ENCODE measurements around the gene FAM180B. TPM values are rescaled to one million over a fixed set of nuclear protein-coding genes. Genes with fewer than 3 reads are reported as not detected.
A peak's percentile ranks its signal among the peaks of the same experiment; 100 is the strongest.
"Not testable (repeated sequence)": the region's sequence is repeated elsewhere in the genome, so short reads cannot be mapped to it uniquely, and the experiment has no call there.

Gene FAM180B
- total RNA-seq, 1 donor from 2014 or later, result not detected

DNA sequence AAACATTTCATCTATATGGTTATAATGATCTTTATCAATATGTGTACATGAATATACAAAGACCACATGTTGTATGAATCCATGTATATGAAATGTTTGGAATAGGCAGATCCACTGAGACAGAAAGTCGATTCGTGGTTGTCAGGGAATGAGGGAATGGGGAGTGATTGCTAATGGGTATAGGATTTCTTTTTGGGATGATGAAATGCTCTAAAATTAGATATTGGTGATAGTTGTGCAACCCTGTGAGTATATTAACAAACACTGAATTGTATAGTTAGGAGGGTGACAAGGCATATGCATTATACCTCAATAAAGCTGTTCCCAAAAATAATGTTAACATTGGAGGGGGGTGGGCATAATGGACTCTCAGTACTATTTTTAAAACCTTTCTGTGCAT is 26.1 kb upstream of the FAM180B start:
- DNase-seq (ENCODE audit: low read depth), result no peak
- TF ChIP-seq, protein P1, sequence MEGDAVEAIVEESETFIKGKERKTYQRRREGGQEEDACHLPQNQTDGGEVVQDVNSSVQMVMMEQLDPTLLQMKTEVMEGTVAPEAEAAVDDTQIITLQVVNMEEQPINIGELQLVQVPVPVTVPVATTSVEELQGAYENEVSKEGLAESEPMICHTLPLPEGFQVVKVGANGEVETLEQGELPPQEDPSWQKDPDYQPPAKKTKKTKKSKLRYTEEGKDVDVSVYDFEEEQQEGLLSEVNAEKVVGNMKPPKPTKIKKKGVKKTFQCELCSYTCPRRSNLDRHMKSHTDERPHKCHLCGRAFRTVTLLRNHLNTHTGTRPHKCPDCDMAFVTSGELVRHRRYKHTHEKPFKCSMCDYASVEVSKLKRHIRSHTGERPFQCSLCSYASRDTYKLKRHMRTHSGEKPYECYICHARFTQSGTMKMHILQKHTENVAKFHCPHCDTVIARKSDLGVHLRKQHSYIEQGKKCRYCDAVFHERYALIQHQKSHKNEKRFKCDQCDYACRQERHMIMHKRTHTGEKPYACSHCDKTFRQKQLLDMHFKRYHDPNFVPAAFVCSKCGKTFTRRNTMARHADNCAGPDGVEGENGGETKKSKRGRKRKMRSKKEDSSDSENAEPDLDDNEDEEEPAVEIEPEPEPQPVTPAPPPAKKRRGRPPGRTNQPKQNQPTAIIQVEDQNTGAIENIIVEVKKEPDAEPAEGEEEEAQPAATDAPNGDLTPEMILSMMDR (conservative IDR thresholded peaks at IDR 0.05; ENCODE audit: low read depth, low read length), result no peak
- no peak overlapping the region for H3K4me3 ChIP-seq (ENCODE audit: low read depth, low read length)

DNA sequence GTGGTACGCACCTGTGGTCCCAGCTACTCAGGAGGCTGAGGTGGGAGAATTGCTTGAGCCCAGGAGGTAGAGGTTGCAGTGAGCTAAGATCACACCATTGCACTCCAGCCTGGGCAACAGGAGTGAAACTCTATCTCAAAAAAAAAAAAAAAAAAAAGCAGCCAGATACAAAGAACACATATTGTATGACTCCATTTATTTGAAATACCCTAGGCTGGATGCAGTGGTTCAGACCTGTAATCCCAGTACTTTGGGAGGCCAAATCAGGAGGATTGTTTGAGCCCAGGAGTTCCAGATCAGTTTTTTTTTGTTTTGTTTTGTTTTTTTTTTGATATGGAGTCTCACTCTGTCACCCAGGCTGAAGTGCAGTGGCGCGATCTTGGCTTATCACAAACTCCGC is 24.1 kb upstream of the FAM180B start:
- not testable (repeated sequence) for DNase-seq (ENCODE audit: low read depth); H3K4me3 ChIP-seq (ENCODE audit: low read depth, low read length)

DNA sequence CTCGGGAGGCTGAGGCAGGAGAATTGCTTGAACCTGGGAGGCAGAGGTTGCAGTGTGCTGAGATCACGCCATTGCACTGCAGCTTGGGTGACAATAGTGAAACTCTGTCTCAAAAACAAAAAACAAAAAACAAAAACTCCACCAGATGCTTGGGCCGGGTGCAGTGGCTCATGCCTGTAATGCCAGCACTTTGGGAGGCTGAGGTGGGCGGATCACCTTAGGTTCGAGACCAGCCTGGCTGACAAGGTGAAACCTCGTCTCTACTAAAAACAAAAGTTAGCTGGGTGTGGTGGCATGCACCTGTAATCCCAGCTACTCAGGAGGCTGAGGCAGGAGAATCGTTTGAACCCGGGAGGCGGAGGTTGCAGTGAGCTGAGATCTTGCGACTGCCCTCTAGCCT is 22.1 kb upstream of the FAM180B start:
- H3K4me3 ChIP-seq (ENCODE audit: low read depth, low read length), result peak overlapping the region; percentile 97
- DNase-seq (ENCODE audit: low read depth), result not testable (repeated sequence)

DNA sequence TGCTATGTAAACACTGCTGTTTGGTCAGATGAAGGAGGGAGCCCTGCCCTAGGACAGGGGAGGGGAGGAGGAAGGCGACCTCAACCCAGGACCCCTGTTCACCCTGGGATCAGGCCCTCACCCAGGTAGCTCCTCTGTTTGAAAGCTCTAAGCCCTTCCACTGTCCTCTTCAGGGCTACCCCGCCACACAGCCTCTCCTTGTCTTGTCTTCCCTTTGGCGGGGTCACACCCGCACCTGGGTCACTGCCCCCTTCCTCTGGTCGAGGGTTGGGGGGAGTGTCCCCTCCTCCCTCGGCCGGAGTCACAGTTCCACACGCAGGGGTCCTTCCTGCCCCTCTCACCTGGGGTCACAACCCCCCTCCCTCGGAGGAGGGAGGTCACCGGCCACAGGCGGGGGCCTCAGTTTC is 21.5 kb upstream of the FAM180B start:
- H3K4me3 ChIP-seq (ENCODE audit: low read depth, low read length), result peak overlapping the region; percentile 97
- DNase-seq (ENCODE audit: low read depth), result no peak
- TF ChIP-seq, protein P1 (conservative IDR thresholded peaks at IDR 0.05; ENCODE audit: low read depth, low read length), result no peak

DNA sequence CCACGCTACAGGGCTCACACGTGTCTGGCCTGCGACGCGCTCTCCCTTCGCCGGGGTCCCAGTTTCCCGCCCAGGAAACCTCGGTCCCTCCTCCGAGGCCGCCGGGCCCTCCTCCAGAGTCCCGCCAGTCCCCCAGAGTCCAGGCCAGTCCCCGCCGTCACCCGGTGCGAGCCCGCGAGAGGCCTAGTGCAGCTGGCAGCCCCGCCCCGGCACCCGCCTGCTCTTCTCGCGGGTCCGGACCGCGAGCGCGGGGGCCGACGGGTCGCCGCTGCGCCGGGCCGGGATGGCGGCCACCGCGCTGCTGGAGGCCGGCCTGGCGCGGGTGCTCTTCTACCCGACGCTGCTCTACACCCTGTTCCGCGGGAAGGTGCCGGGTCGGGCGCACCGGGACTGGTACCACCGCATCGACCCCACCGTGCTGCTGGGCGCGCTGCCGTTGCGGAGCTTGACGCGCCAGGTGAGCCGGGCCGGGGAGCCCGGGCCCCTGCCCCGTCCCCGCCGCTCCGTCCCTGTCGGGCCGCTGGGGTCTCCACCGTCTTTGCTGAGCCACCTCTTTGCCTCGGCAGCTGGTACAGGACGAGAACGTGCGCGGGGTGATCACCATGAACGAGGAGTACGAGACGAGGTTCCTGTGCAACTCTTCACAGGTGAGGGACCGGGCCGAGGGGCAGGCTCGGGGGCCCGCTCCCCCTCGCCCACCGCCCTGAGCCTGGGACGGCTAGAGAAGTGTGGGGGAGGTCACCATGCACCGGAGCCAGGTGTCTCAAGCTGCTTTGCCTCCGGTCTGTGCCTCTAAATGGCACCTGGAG is 20.9 kb upstream of the FAM180B start, which contains the start of gene PTPMT1:
TSS of gene PTPMT1 (plus strand) at position 260 of the 809 bp plus-strand sequence. CDS start at position 284, 24 bp downstream.
- DNase-seq (ENCODE audit: low read depth), result no peak
- peak within 1 kb of the TSS; percentile 97 for H3K4me3 ChIP-seq (ENCODE audit: low read depth, low read length)
- TF ChIP-seq, protein P1 (conservative IDR thresholded peaks at IDR 0.05; ENCODE audit: low read depth, low read length), result no peak

DNA sequence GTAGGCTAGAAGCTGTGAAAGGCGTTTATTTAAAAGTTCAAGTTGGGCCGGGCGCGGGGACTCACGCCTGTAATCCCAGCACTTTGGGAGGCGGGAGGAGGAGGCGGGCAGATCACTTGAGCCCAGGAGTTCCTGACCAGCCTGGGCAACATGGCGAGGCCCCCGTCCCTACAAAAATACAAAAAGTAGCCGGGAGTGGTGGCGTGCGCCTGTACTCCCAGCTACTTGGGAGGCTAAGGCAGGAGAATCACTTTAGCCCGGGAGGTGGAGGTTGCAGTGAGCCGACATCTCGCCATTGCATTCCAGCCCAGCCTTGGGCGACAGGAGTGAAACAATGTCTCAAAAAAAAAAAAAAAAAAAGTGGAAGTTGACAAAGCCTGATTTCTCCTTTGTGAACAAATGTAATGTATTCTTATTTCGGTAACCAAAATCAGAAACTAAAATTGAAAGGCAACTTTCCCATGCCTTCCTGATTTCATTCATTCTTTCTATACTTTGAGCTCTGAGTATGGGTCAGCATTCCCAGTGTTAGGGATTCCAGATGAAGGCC is 20.3 kb upstream of the FAM180B start:
- peak overlapping the region; percentile 97 for H3K4me3 ChIP-seq (ENCODE audit: low read depth, low read length)
- TF ChIP-seq, protein P1 (conservative IDR thresholded peaks at IDR 0.05; ENCODE audit: low read depth, low read length), result no peak
- DNase-seq (ENCODE audit: low read depth), result no peak

DNA sequence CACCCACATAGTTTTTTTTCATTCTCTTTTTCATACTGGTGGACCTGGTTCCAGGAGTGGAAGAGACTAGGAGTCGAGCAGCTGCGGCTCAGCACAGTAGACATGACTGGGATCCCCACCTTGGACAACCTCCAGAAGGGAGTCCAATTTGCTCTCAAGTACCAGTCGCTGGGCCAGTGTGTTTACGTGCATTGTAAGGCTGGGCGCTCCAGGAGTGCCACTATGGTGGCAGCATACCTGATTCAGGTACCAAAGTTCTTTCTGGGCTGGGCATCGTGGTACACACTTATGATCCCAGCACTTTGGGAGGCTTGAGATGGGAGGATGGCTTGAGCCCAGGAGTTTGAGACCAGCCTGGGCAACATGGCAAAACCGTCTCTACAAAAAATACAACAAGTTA is 16.8 kb upstream of the FAM180B start:
- TF ChIP-seq, protein P1 (conservative IDR thresholded peaks at IDR 0.05; ENCODE audit: low read depth, low read length), result no peak
- no peak for DNase-seq (ENCODE audit: low read depth)

More for the DNA sequence above, 16.8 kb upstream of the FAM180B start:
- H3K4me3 ChIP-seq (ENCODE audit: low read depth, low read length), result no peak overlapping the region

Measured in epithelial cell of proximal tubule (primary cell).